ENCODE data around the gene KCNT1. TPM values are rescaled to one million over a fixed set of nuclear protein-coding genes. Genes with fewer than 3 reads are reported as not detected.

The KCNT1 gene
- total RNA-seq, 1 donor from 2014 or later: not detected

- no peak for TF ChIP-seq POLR2AphosphoS5 (IDR thresholded peaks at IDR 0.05; ENCODE audit: insufficient read depth in 1 of 2, low read depth in 1 of 2)
- TF ChIP-seq POLR2A (IDR thresholded peaks at IDR 0.05): no peak
- TF ChIP-seq CTCF (IDR thresholded peaks at IDR 0.05): no peak
- no peak for DNase-seq (ENCODE audit: extremely low spot score in 2 of 2)
- no peak overlapping the region for H3K27ac ChIP-seq
- no peaks in the 10 kb centered on the region for H3K4me1 ChIP-seq
- no peaks in the 10 kb centered on the region for H3K9me3 ChIP-seq
- no peaks in the 10 kb centered on the region for H3K27me3 ChIP-seq
- no peaks in the 10 kb centered on the region for H3K36me3 ChIP-seq
- no peak overlapping the region for H3K4me3 ChIP-seq
- intact Hi-C loops (cut with DNase I): no loop called here
Measured at GRCh38 chr9:135835131-135835530, 133.1 kb downstream of the KCNT1 start.

- peaks cover 0 to under 1% of the 10 kb centered on the region in 2 donors for H3K36me3 ChIP-seq
- no peaks in the 10 kb centered on the region for H3K27me3 ChIP-seq
- no peak overlapping the region for H3K27ac ChIP-seq
- DNase-seq (ENCODE audit: extremely low spot score in 2 of 2): no peak
- TF ChIP-seq POLR2A (IDR thresholded peaks at IDR 0.05) (no peak), CTCF (IDR thresholded peaks at IDR 0.05) (no peak), POLR2AphosphoS5 (IDR thresholded peaks at IDR 0.05; ENCODE audit: insufficient read depth in 1 of 2, low read depth in 1 of 2) (no peak)
- intact Hi-C loops (cut with DNase I): no loop called here
- H3K9me3 ChIP-seq: no peaks in the 10 kb centered on the region
- no peak overlapping the region for H3K4me3 ChIP-seq
- no peaks in the 10 kb centered on the region for H3K4me1 ChIP-seq
Measured at GRCh38 chr9:135839516-135839915, 137.5 kb downstream of the KCNT1 start.

GRCh38 chr9:135840107-135840506 is 138.1 kb downstream of the KCNT1 start:
- intact Hi-C loops (cut with DNase I): no loop called here
- Histone ChIP-seq H3K27me3 (no peaks in the 10 kb centered on the region), H3K27ac (no peak overlapping the region), H3K36me3 (peaks cover 0 to 6% of the 10 kb centered on the region in 2 donors), H3K9me3 (no peaks in the 10 kb centered on the region), H3K4me3 (no peak overlapping the region), H3K4me1 (no peaks in the 10 kb centered on the region)
- no peak for DNase-seq (ENCODE audit: extremely low spot score in 2 of 2)
- TF ChIP-seq POLR2A (IDR thresholded peaks at IDR 0.05) (no peak), CTCF (IDR thresholded peaks at IDR 0.05) (no peak), POLR2AphosphoS5 (IDR thresholded peaks at IDR 0.05; ENCODE audit: insufficient read depth in 1 of 2, low read depth in 1 of 2) (no peak)

- no peak for DNase-seq (ENCODE audit: extremely low spot score in 2 of 2)
- Histone ChIP-seq H3K4me3 (no peak overlapping the region), H3K4me1 (no peaks in the 10 kb centered on the region), H3K36me3 (peaks cover 0 to 6% of the 10 kb centered on the region in 2 donors), H3K27ac (no peak overlapping the region), H3K9me3 (no peaks in the 10 kb centered on the region), H3K27me3 (no peaks in the 10 kb centered on the region)
- TF ChIP-seq CTCF (IDR thresholded peaks at IDR 0.05) (no peak), POLR2AphosphoS5 (IDR thresholded peaks at IDR 0.05; ENCODE audit: insufficient read depth in 1 of 2, low read depth in 1 of 2) (no peak), POLR2A (IDR thresholded peaks at IDR 0.05) (no peak)
- intact Hi-C loops (cut with DNase I): no loop called here
Measured at GRCh38 chr9:135840539-135840938, 138.6 kb downstream of the KCNT1 start.

Other genes starting within 250 kb of the KCNT1 start
- gene PPP1R26, start 222.4 kb upstream of the KCNT1 start, total RNA-seq: 7.9 TPM
- 50.1 TPM for gene MRPS2, start 201.5 kb upstream of the KCNT1 start, total RNA-seq
- not detected for gene LCN1, start 180.7 kb upstream of the KCNT1 start, total RNA-seq
- not detected for gene OBP2A, start 156.1 kb upstream of the KCNT1 start, total RNA-seq
- gene PAEP, start 140.4 kb upstream of the KCNT1 start, total RNA-seq: not detected
- not detected for gene GLT6D1, start 62.6 kb upstream of the KCNT1 start, total RNA-seq
- gene LCN9, start 38.9 kb upstream of the KCNT1 start, total RNA-seq: not detected
- not detected for gene SOHLH1, start 2.7 kb upstream of the KCNT1 start, total RNA-seq
- 20.9 TPM for gene CAMSAP1, start 205.4 kb downstream of the KCNT1 start, total RNA-seq

Data from vagina (tissue), 2 donors.